GM19397 (cell line): Measurements from ENCODE around the gene SYNPR.

Experiments
- ATAC-seq: cut with Tn5 transposase; IDR thresholded peaks from one replicate; pipeline ENCODE4 v1.9.1; 2021; ENCODE audit warnings: mild to moderate bottlenecking, moderate library complexity; ENCODE audit not compliant: unreplicated experiment

SYNPR gene

GRCh38 chr3:63528325-63529000, 250.4 kb downstream of the SYNPR start:
- no peak for ATAC-seq

GRCh38 chr3:63532521-63532920, 254.4 kb downstream of the SYNPR start:
- no peak for ATAC-seq

GRCh38 chr3:63538919-63539318, 260.8 kb downstream of the SYNPR start:
- ATAC-seq, result no peak

- ATAC-seq, result no peak
These were observed 277.7 kb downstream of the SYNPR start for GRCh38 chr3:63555767-63556166.

GRCh38 chr3:63556401-63556800, 278.3 kb downstream of the SYNPR start:
- ATAC-seq, result no peak

- ATAC-seq, result peak; percentile 53
These were observed 279.8 kb downstream of the SYNPR start for GRCh38 chr3:63557912-63558311.

GRCh38 chr3:63559884-63560283, 281.8 kb downstream of the SYNPR start:
- ATAC-seq, result no peak

GRCh38 chr3:63561879-63562278, 283.8 kb downstream of the SYNPR start:
- no peak for ATAC-seq

GRCh38 chr3:63562323-63562722, 284.2 kb downstream of the SYNPR start:
- no peak for ATAC-seq

- ATAC-seq, result no peak
These were observed 285.5 kb downstream of the SYNPR start for GRCh38 chr3:63563572-63563971.

- no peak for ATAC-seq
These were observed 287.1 kb downstream of the SYNPR start for GRCh38 chr3:63565220-63565619.

- ATAC-seq, result no peak
These were observed 293.6 kb downstream of the SYNPR start for GRCh38 chr3:63571682-63572081.

- ATAC-seq, result no peak
These were observed 298.7 kb downstream of the SYNPR start for GRCh38 chr3:63576846-63577245.

- ATAC-seq, result no peak
These were observed 300.8 kb downstream of the SYNPR start for GRCh38 chr3:63578858-63579257.

GRCh38 chr3:63580151-63580550, 302.0 kb downstream of the SYNPR start:
- no peak for ATAC-seq

GRCh38 chr3:63582943-63583500, 304.9 kb downstream of the SYNPR start:
- ATAC-seq, result no peak

GRCh38 chr3:63584681-63585080, 306.6 kb downstream of the SYNPR start:
- no peak for ATAC-seq

- no peak for ATAC-seq
These were observed 307.8 kb downstream of the SYNPR start for GRCh38 chr3:63585927-63586326.

- no peak for ATAC-seq
These were observed 310.8 kb downstream of the SYNPR start for GRCh38 chr3:63588895-63589294.

- no peak for ATAC-seq
These were observed 315.7 kb downstream of the SYNPR start for GRCh38 chr3:63593779-63594178.

- ATAC-seq, result no peak
These were observed 317.1 kb downstream of the SYNPR start for GRCh38 chr3:63595221-63595620.

- no peak for ATAC-seq
These were observed 318.9 kb downstream of the SYNPR start for GRCh38 chr3:63597019-63597418.

GRCh38 chr3:63607716-63608115, 329.6 kb downstream of the SYNPR start:
- no peak for ATAC-seq
